HEK293T (cell line): ENCODE measurements around the gene RHOD.

ENCODE experiments used
- FOXK2 ChIP-seq: fragments of 450-650 bp; IDR thresholded peaks from 2 replicates; pipeline ENCODE4 v1.6.1; 2016; ENCODE audit warnings: mild to moderate bottlenecking
- FOXM1 ChIP-seq: fragments of 450-650 bp; IDR thresholded peaks from 2 replicates; pipeline ENCODE4 v1.6.1; 2017; ENCODE audit warnings: mild to moderate bottlenecking, borderline replicate concordance
- TARDBP ChIP-seq: fragments of 450-650 bp; IDR thresholded peaks from 2 replicates; pipeline ENCODE4 v1.6.1; 2016

GRCh38 chr11:67118181-67118766 is 61.6 kb downstream of the RHOD start:
- TF ChIP-seq TARDBP, result no peak
- TF ChIP-seq FOXM1, result no peak
- TF ChIP-seq FOXK2, result no peak
